GM12891 (cell line): Measurements from ENCODE around the gene SLC19A1.

Experiments used
- POLR2A ChIP-seq: IDR thresholded peaks from 2 replicates; pipeline ENCODE4 v1.6.1; 2011; ENCODE audit warnings: low read depth, low read length, control low read depth
- SPI1 ChIP-seq: IDR thresholded peaks from 2 replicates; pipeline ENCODE4 v1.6.1; 2011; ENCODE audit warnings: low read depth, low read length, control low read depth

- TF ChIP-seq SPI1 (no peak), POLR2A (no peak)
Measured at GRCh38 chr21:45487161-45487806, 55.0 kb downstream of the SLC19A1 start.
